GM12872 (cell line): ENCODE measurements around the gene LSM3.

Source experiments
- TF ChIP-seq, protein P1 (sequence below): IDR thresholded peaks from 3 replicates; pipeline ENCODE4 v1.5.1; 2011; ENCODE audit warnings: low read depth, mild to moderate bottlenecking, low read length, moderate library complexity; ENCODE audit not compliant: insufficient read depth

LSM3 gene

DNA sequence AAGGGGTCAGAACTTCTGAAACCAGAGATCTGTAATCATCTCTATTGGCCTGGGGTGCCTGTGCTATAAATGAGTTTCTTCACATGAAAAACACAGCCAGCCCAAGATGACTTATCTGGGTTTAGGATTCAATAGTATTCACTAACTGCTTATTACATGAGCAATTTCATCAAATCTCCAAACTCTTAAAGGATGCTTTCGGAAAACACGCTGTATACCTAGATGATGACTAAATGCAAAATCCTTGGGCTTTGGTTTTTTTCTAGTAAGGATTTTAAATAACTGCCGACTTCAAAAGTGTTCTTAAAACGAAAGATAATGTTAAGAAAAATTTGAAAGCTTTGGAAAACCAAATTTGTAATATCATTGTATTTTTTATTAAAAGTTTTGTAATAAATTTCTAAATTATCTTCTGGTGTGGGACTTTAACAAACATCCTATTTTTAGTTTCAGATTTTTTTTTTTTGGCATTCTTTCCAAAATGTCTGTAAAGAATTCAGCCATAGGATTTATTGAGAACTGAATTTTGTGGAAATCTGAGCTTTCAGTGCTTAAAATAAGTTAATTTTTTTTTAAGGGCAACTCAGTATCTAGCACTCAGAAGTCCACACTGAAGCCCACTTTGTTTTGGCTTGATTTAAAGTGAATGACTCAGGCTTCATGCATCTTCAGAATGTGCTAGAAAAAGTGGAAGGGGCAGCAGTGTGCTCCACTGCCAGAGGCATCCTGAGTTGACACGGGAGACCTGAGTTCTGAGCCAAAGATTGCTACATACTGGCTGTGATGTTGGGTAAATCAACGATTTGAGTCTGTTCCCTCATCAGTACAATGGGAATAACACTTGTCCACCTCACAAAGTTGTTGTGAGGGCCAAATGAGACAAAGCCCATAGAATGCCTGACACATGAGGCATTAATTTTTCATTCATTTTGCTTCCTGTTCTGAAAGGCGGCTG is 35.1 kb upstream of the LSM3 start:
- TF ChIP-seq, protein P1, sequence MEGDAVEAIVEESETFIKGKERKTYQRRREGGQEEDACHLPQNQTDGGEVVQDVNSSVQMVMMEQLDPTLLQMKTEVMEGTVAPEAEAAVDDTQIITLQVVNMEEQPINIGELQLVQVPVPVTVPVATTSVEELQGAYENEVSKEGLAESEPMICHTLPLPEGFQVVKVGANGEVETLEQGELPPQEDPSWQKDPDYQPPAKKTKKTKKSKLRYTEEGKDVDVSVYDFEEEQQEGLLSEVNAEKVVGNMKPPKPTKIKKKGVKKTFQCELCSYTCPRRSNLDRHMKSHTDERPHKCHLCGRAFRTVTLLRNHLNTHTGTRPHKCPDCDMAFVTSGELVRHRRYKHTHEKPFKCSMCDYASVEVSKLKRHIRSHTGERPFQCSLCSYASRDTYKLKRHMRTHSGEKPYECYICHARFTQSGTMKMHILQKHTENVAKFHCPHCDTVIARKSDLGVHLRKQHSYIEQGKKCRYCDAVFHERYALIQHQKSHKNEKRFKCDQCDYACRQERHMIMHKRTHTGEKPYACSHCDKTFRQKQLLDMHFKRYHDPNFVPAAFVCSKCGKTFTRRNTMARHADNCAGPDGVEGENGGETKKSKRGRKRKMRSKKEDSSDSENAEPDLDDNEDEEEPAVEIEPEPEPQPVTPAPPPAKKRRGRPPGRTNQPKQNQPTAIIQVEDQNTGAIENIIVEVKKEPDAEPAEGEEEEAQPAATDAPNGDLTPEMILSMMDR, result no peak

DNA sequence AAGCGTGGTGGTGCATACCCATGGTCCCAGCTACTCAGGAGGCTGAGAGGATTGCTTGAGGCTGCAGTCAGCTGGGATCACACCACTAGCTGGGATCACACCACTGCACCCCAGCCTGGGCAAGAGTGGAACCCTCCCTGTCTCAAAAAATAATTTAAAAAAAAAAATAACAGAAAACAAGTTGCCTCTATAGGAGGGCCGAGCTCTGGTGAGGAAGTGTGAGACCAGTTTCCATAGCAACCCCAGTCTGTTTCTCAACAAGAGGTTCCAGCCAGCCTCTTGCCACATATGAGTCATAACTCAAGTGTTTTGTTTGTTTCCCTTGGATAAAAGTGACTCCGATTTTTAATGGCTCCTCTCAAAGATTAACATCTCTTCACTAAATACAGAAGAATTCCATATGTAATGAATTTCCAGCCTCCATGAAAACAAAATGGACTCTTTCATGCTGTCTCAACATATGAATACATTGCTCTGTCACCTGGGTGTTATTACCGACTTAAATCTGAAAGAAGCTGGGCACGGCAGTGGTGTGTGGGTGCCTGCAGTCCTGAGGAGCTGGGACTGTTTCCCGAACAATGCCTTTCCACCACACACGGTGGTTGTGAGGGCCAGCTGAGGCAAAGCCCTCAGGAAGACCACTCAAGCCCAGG is 34.1 kb upstream of the LSM3 start:
- TF ChIP-seq, protein P1, result no peak

DNA sequence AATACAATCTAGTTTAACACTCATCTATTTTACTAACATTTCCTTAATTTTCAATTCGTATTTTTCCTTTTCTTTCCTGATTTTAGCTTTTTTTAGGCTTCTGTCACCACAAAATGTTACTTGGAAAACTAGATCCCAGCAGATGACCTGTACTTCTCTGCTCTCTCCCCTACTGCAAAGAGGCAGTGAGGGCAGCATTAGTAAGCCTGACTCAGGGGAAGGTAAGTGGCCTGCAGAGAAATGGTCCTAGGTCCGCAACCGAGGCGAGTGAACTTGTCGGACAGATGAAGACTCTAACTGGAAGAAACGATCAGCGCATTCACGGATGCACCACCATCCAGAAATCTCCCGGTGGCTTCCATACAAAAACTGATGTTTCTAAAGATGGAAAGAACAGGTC is 33.4 kb upstream of the LSM3 start:
- TF ChIP-seq, protein P1, result no peak

DNA sequence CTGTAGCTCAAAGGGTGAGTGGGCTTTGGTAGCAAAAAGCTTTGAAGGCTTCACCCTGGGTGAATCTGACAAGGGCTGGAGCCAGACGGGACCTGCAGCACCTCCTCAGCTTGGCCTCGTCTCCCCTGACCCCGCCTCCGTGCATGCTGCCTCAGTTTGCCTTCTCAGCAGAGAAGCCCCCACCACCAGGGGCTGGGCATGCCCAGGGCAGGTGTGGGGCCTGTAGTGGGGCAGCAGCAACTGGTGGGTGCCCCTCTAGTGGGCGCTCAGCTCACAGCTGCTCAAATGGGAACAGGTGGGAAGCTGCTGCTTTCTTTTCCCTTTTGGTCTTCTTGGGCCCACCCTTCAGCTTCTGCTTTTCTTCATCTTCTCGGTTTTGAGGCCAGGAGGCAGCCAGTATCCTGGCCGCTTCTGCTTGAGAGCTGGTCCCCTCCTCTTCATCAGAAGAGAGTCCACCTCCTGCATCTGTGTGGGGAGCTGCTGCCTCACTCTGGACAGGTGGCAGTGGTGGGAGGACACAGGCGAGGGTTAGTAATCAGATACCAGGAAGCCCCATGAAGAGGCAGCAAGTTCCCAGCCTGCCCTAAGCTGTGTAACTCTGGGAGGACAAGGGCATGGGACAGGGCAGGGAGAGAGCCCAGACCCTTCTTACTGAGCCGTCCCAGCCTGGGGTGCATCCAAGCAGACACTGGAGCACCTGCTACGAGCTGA is 32.8 kb upstream of the LSM3 start:
- TF ChIP-seq, protein P1, result 0 out of 3 replicates have a peak, but pooled peaks have one; percentile 4

DNA sequence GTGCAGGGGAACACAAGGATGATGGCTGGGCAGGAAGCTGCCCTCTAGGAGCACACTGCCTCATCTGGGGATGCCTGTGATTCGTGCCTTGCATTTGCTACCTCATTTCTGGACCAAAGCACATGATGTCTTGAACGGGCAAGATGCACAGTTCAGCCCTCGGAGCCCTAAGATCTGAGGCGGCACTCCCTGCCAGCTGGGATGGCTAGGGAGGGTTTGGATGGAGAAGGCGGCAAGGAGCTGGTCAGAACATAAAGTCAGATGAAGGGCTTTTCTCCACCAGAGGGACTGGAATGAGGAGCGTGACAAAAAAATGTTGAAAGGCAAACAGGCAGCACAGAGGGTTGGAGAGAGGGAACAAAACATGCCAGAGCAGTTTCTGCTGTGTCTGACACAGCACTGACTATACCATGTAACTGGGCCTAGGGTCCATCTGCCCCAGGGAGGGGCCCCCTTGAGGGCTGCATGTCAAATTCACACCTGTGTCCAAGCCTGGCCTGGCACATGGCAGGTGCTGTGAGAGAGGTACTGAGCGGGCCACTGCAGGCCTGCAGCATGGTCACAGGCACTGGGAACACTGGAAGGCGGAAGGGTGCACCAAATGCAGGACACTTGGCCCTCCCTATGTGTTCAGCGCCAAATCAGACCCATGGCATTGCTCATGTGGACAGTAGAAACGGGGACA is 32.1 kb upstream of the LSM3 start:
- TF ChIP-seq, protein P1, result no peak

DNA sequence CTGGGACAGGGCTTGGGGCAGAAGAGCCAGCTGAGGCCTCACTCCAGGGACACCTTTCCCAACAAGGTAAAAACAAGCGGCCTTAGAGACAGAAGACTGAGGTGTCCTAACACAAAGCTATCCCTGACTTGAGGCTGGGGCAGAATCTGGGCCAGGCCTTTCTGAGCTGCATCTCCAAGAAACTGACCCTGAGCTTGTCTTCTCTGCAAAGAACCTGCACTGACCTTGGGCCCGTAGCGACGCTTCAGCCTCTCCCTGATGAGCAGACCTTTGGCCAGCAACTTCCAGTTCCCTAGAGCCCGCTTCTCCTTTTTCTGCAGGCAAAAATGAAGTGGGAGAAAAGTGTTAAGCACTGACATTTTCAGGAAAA is 31.6 kb upstream of the LSM3 start:
- TF ChIP-seq, protein P1, result no peak
